ENCODE results near the gene C7orf57.

- TF ChIP-seq POLR2A (IDR thresholded peaks at IDR 0.05): no peak
- no peak for TF ChIP-seq CTCF (IDR thresholded peaks at IDR 0.05)
- TF ChIP-seq POLR2AphosphoS5 (IDR thresholded peaks at IDR 0.05): no peak
These were observed 14.5 kb downstream of the C7orf57 start for GRCh38 chr7:48049850-48050249.
